GM06990 (cell line): Measurements from ENCODE around the gene BSPRY.

Experiments
- DNase-seq: peaks from one replicate; pipeline ENCODE4 v3.0.0-alpha.2; 2011; ENCODE audit not compliant: insufficient read length; ENCODE audit errors: extremely low read depth
- H3K27me3 ChIP-seq: replicated peaks from 2 replicates; pipeline ENCODE4 v1.6.0; 2011; ENCODE audit warnings: low read length; ENCODE audit not compliant: control insufficient read depth, insufficient read depth
- H3K36me3 ChIP-seq: 2 replicates; pipeline ENCODE4 v1.5.1; 2011; ENCODE audit warnings: low read length; ENCODE audit not compliant: control insufficient read depth, insufficient read depth
- H3K4me3 ChIP-seq: replicated peaks from 2 replicates; pipeline ENCODE4 v1.5.1; 2011; ENCODE audit warnings: low read depth, mild to moderate bottlenecking, control low read depth, low read length
- CTCF ChIP-seq: IDR thresholded peaks from 2 replicates; pipeline ENCODE4 v1.5.1; 2011; ENCODE audit warnings: low read length, control low read depth, mild to moderate bottlenecking, inconsistent platforms; ENCODE audit not compliant: insufficient read depth, poor library complexity, severe bottlenecking

BSPRY gene

GRCh38 chr9:113386571-113387393 lies 37.4 kb downstream of the BSPRY start:
- peaks cover 12% of the 10 kb centered on the region for H3K36me3 ChIP-seq
- H3K4me3 ChIP-seq: no peak overlapping the region
- no peaks in the 10 kb centered on the region for H3K27me3 ChIP-seq
- no peak for TF ChIP-seq CTCF
- DNase-seq: no peak

DNA sequence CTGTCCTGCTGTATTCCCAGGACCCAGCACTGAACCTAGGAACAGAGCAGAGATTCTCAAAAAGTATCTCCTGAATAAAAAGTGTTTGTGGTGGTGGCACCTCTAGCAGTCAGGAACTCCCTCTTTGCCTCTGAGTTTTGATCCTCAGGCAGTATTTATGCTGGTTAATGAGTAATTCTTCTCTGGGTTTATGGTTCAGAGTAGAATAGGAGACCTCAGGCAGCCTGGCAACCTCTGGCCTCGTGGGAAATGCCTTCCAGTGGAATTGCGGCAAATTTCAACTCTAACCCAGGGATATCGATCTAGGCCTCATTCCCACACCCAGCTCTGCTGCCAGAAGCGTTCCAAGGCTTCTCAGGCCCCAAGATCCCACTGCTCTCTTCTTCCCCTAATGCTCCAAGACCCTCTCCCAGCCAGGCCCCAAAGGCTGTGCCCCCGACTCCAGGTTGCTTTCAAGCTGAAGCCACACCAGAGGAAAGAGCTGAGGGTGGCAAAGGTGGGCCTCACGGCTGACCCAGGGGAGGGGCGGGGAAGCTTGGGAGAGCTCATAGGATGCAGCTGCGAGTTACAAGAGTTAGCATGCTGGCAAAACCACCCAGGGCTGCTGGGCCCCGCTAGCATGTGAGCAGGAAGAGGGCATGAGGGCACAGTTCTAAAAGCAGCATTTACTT lies 38.4 kb downstream of the BSPRY start:
- TF ChIP-seq CTCF: no peak
- H3K4me3 ChIP-seq: no peak overlapping the region

GRCh38 chr9:113388833-113389232 lies 39.5 kb downstream of the BSPRY start:
- TF ChIP-seq CTCF: no peak
- Histone ChIP-seq H3K27me3 (no peaks in the 10 kb centered on the region), H3K4me3 (no peak overlapping the region), H3K36me3 (peaks cover 12% of the 10 kb centered on the region)
- no peak for DNase-seq

More for the DNA sequence above, 38.4 kb downstream of the BSPRY start:
- Histone ChIP-seq H3K36me3 (peaks cover 12% of the 10 kb centered on the region), H3K27me3 (no peaks in the 10 kb centered on the region)
- DNase-seq: no peak

DNA sequence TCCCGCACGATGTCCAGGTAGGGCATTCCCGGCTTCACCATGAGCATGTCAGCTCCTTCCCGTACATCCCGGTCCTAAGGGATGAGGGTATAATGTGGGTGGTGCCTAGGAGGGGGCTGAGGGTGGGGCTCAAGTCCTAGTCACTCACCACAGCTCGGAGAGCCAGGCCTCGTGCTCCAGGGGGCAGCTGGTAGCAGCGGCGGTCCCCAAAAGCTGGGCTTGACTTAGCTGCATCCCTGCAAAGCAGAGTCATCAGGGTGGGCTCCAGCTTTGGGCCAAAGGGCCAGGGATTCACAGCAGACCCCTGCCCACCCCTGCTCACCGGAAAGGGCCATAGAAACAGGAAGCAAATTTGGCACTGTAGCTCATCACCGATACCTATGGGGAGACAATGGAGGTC lies 40.1 kb downstream of the BSPRY start:
- TF ChIP-seq CTCF: no peak
- Histone ChIP-seq H3K4me3 (no peak overlapping the region), H3K27me3 (no peaks in the 10 kb centered on the region), H3K36me3 (peaks cover 12% of the 10 kb centered on the region)
- DNase-seq: no peak

GRCh38 chr9:113390192-113390960 lies 41.0 kb downstream of the BSPRY start:
- no peak for DNase-seq
- no peak overlapping the region for H3K4me3 ChIP-seq
- H3K27me3 ChIP-seq: no peaks in the 10 kb centered on the region
- peaks cover 12% of the 10 kb centered on the region for H3K36me3 ChIP-seq
- TF ChIP-seq CTCF: no peak
